ENCODE data around the gene SPEG. TPM values are rescaled to one million over a fixed set of nuclear protein-coding genes. Genes with fewer than 3 reads are reported as not detected.

SPEG gene
- total RNA-seq, 2 donors from 2014 or later = 23.1 to 29.8 TPM

DNA sequence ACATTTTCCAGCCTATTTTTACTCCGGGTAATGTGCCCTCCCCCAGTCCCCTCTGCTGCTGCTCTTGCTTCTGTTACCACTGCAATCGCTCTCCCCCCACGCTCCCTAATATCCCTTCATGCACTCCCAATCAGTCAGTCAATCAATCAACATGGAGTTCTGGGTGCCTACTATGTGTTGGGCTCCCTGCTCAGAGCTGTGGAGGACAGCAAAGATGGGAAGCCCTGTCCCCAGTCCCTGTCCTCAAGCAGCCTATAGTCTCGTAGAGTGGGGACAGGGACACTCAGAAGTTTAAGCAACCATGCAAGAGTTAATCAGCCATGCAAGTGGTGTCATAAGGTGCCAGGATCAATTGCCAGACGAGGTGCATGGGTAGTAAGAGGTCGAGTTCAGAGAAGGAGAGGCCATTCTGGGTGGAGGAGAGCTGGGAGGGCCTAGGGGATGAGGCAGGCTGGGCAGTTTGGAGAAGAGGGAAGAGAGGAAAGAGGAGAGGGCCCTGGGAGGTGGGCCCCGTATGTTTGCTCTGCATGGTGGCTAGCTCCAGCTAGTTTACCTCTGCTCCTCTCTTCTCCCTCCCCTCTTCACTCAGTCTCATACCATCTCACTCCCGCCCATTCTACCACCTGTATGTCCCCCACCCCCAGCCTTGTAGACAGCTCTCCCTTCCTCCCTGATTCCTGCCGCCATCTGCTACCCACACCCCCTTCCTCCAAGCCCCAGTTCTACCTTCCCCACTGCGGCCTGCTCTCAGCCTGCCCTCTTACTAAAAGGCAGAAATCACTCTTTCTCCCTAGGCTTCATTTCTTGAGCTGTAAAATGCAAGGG lies 83.5 kb downstream of the SPEG start:
- DNase-seq = no peak
- peaks cover 25% of the 10 kb centered on the region for H3K4me1 Mint-ChIP-seq
- H3K36me3 ChIP-seq (ENCODE audit: control insufficient read depth, insufficient read depth, low read length) = no peaks in the 10 kb centered on the region
- peaks cover 44% of the 10 kb centered on the region for H3K27me3 ChIP-seq (ENCODE audit: control insufficient read depth, insufficient read depth, low read length, poor library complexity, severe bottlenecking)
- H3K27ac ChIP-seq (ENCODE audit: low read depth, low read length) = no peak overlapping the region
- no peaks in the 10 kb centered on the region for H3K9me3 Mint-ChIP-seq
- no peak overlapping the region for H3K27ac Mint-ChIP-seq
- H3K4me3 ChIP-seq (ENCODE audit: low read length) = no peak overlapping the region
- H3K27me3 Mint-ChIP-seq (ENCODE audit: insufficient read depth) = peaks cover 61% of the 10 kb centered on the region
- no peak overlapping the region for H3K4me3 Mint-ChIP-seq
- WGBS, 2 experiments (ENCODE audit: insufficient coverage in 1 of 2, insufficient read length in 1 of 2) = 74 to 78% methylated on average over 4 to 10 of the region's 10 CpGs
- H3K9me3 ChIP-seq (ENCODE audit: control insufficient read depth, low read length) = no peaks in the 10 kb centered on the region
- TF ChIP-seq, protein P1, sequence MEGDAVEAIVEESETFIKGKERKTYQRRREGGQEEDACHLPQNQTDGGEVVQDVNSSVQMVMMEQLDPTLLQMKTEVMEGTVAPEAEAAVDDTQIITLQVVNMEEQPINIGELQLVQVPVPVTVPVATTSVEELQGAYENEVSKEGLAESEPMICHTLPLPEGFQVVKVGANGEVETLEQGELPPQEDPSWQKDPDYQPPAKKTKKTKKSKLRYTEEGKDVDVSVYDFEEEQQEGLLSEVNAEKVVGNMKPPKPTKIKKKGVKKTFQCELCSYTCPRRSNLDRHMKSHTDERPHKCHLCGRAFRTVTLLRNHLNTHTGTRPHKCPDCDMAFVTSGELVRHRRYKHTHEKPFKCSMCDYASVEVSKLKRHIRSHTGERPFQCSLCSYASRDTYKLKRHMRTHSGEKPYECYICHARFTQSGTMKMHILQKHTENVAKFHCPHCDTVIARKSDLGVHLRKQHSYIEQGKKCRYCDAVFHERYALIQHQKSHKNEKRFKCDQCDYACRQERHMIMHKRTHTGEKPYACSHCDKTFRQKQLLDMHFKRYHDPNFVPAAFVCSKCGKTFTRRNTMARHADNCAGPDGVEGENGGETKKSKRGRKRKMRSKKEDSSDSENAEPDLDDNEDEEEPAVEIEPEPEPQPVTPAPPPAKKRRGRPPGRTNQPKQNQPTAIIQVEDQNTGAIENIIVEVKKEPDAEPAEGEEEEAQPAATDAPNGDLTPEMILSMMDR (conservative IDR thresholded peaks at IDR 0.05) = no peak
- no peaks in the 10 kb centered on the region for H3K36me3 Mint-ChIP-seq (ENCODE audit: low read depth)
- no peak overlapping the region for H3K9ac ChIP-seq (ENCODE audit: extremely low read depth, low read length, poor library complexity, severe bottlenecking)
- peaks cover 9% of the 10 kb centered on the region for H3K4me1 ChIP-seq (ENCODE audit: control insufficient read depth, insufficient read depth, low read length)

DNA sequence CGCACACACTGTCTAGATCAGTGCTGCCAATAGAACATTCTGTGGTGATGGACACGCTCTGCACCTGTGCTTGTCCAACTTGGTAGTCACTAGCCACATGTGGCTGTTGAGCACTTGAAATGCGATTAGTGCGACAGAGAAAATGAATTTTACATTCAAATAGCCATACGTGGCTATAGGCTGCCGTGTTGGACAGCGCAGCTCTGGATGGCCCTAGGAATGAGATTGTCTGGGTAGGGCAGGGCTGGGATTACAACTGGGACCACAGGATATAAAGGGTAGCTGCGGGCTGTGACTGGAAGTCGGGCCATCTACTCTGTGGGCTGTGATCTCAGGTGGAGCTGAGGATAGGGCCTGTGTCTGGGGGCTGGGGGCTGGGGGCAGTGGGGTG lies 84.9 kb downstream of the SPEG start:
- no peaks in the 10 kb centered on the region for H3K36me3 ChIP-seq (ENCODE audit: control insufficient read depth, insufficient read depth, low read length)
- no peaks in the 10 kb centered on the region for H3K9me3 Mint-ChIP-seq
- no peak overlapping the region for H3K27ac Mint-ChIP-seq
- H3K4me1 Mint-ChIP-seq = peaks cover 18% of the 10 kb centered on the region
- no peak for DNase-seq
- H3K4me3 Mint-ChIP-seq = no peak overlapping the region
- WGBS, 2 experiments (ENCODE audit: insufficient coverage in 1 of 2, insufficient read length in 1 of 2) = 89 to 97% methylated on average over 2 to 9 of the region's 9 CpGs
- H3K36me3 Mint-ChIP-seq (ENCODE audit: low read depth) = no peaks in the 10 kb centered on the region
- TF ChIP-seq, protein P1 (conservative IDR thresholded peaks at IDR 0.05) = no peak
- no peak overlapping the region for H3K9ac ChIP-seq (ENCODE audit: extremely low read depth, low read length, poor library complexity, severe bottlenecking)
- H3K27ac ChIP-seq (ENCODE audit: low read depth, low read length) = no peak overlapping the region
- H3K27me3 ChIP-seq (ENCODE audit: control insufficient read depth, insufficient read depth, low read length, poor library complexity, severe bottlenecking) = peaks cover 31% of the 10 kb centered on the region
- H3K9me3 ChIP-seq (ENCODE audit: control insufficient read depth, low read length) = no peaks in the 10 kb centered on the region
- peaks cover 51% of the 10 kb centered on the region for H3K27me3 Mint-ChIP-seq (ENCODE audit: insufficient read depth)
- H3K4me3 ChIP-seq (ENCODE audit: low read length) = no peak overlapping the region
- peaks cover 4% of the 10 kb centered on the region for H3K4me1 ChIP-seq (ENCODE audit: control insufficient read depth, insufficient read depth, low read length)

DNA sequence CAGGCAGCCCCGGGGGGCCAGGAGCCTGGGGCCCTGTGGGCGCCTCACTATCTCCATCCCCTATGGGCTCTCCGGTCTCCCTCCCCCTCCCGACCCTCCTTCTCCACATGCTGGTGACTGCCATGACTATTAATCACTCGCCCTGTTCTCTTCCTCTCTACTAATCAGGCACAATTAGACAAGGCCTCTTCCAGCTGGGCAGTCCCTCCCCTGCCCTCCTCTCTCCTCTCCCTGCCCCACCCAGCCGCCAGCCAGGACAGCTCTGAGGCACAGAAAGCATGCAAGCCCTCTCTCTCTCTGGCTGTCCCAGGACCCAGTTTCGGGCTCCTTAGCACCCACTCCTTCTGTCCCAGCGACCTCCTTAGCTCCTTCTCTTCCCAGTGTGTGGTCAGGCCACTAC lies 85.4 kb downstream of the SPEG start:
- peaks cover 25% of the 10 kb centered on the region for H3K27me3 ChIP-seq (ENCODE audit: control insufficient read depth, insufficient read depth, low read length, poor library complexity, severe bottlenecking)
- Mint-ChIP-seq H3K27me3 (ENCODE audit: insufficient read depth) (peaks cover 47% of the 10 kb centered on the region), H3K9me3 (no peaks in the 10 kb centered on the region), H3K4me3 (no peak overlapping the region), H3K4me1 (peaks cover 20% of the 10 kb centered on the region), H3K27ac (no peak overlapping the region), H3K36me3 (ENCODE audit: low read depth) (no peaks in the 10 kb centered on the region)
- no peak overlapping the region for H3K9ac ChIP-seq (ENCODE audit: extremely low read depth, low read length, poor library complexity, severe bottlenecking)
- DNase-seq = peak; percentile 57
- TF ChIP-seq, protein P1 (conservative IDR thresholded peaks at IDR 0.05) = no peak
- no peak overlapping the region for H3K27ac ChIP-seq (ENCODE audit: low read depth, low read length)
- WGBS, 2 experiments (ENCODE audit: insufficient coverage in 1 of 2, insufficient read length in 1 of 2) = 73 to 79% methylated on average over 5 to 8 of the region's 8 CpGs
- H3K4me1 ChIP-seq (ENCODE audit: control insufficient read depth, insufficient read depth, low read length) = peaks cover 4% of the 10 kb centered on the region
- H3K36me3 ChIP-seq (ENCODE audit: control insufficient read depth, insufficient read depth, low read length) = no peaks in the 10 kb centered on the region
- H3K9me3 ChIP-seq (ENCODE audit: control insufficient read depth, low read length) = no peaks in the 10 kb centered on the region
- no peak overlapping the region for H3K4me3 ChIP-seq (ENCODE audit: low read length)
